ENCODE data around the gene GAGE1. TPM values are rescaled to one million over a fixed set of nuclear protein-coding genes. Genes with fewer than 3 reads are reported as not detected.
A peak's percentile ranks its signal among the peaks of the same experiment; 100 is the strongest.

GAGE1 gene
- total and polyA plus RNA-seq, 9 of the 15 experiments (the other 6 are each of a cell fraction or from before 2014, with no cell fraction given): 204 to 1,651 (median 472) TPM

GRCh38 chrX:49627086-49627777, 28.4 kb downstream of the GAGE1 start (continued):
- TF ChIP-seq E2F1 (CRISPR knock-in tag; IDR thresholded peaks at IDR 0.05) (no peak), ZEB2 (IDR thresholded peaks at IDR 0.05) (no peak), CEBPZ (IDR thresholded peaks at IDR 0.05; ENCODE audit: borderline replicate concordance, low read depth, low read length) (no peak), HNRNPLL (IDR thresholded peaks at IDR 0.05; ENCODE audit: low read depth, low read length, poor library complexity, severe bottlenecking) (peak; percentile 53), ZFP36 (IDR thresholded peaks at IDR 0.05; ENCODE audit: low read depth, low read length, partially characterized antibody) (no peak), ZNF431 (CRISPR knock-in tag; IDR thresholded peaks at IDR 0.05) (no peak), CTCFL (IDR thresholded peaks at IDR 0.05; ENCODE audit: borderline replicate concordance, insufficient read depth, low read depth, low read length, poor library complexity, severe bottlenecking) (peak; percentile 64), ARID3B (CRISPR knock-in tag; IDR thresholded peaks at IDR 0.05; ENCODE audit: borderline replicate concordance) (no peak), KAT8 (IDR thresholded peaks at IDR 0.05; ENCODE audit: low read depth) (no peak), SREBF1 (IDR thresholded peaks at IDR 0.05; ENCODE audit: borderline replicate concordance, low read depth, low read length) (no peak), NFYB (IDR thresholded peaks at IDR 0.05; ENCODE audit: extremely low read depth, insufficient read length) (peak; percentile 4), PTTG1 (tag; IDR thresholded peaks at IDR 0.05; ENCODE audit: low read depth) (no peak)
- TF ChIP-seq, protein P1, sequence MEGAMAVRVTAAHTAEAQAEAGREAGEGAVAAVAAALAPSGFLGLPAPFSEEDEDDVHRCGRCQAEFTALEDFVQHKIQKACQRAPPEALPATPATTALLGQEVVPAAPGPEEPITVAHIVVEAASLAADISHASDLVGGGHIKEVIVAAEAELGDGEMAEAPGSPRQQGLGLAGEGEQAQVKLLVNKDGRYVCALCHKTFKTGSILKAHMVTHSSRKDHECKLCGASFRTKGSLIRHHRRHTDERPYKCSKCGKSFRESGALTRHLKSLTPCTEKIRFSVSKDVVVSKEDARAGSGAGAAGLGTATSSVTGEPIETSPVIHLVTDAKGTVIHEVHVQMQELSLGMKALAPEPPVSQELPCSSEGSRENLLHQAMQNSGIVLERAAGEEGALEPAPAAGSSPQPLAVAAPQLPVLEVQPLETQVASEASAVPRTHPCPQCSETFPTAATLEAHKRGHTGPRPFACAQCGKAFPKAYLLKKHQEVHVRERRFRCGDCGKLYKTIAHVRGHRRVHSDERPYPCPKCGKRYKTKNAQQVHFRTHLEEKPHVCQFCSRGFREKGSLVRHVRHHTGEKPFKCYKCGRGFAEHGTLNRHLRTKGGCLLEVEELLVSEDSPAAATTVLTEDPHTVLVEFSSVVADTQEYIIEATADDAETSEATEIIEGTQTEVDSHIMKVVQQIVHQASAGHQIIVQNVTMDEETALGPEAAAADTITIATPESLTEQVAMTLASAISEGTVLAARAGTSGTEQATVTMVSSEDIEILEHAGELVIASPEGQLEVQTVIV (CRISPR knock-in tag; IDR thresholded peaks at IDR 0.05; ENCODE audit: borderline replicate concordance): no peak
- TF ChIP-seq, protein P2, sequence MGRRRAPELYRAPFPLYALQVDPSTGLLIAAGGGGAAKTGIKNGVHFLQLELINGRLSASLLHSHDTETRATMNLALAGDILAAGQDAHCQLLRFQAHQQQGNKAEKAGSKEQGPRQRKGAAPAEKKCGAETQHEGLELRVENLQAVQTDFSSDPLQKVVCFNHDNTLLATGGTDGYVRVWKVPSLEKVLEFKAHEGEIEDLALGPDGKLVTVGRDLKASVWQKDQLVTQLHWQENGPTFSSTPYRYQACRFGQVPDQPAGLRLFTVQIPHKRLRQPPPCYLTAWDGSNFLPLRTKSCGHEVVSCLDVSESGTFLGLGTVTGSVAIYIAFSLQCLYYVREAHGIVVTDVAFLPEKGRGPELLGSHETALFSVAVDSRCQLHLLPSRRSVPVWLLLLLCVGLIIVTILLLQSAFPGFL (CRISPR knock-in tag; IDR thresholded peaks at IDR 0.05): no peak

All from K562 (cell line).